Measurements from ENCODE around the gene STK39.
"Not testable (repeated sequence)": the region's sequence is repeated elsewhere in the genome, so short reads cannot be mapped to it uniquely, and the experiment has no call there.

The STK39 gene

GRCh38 chr2:168050377-168050776 lies 197.0 kb downstream of the STK39 start:
- Histone ChIP-seq H3K9ac (ENCODE audit: insufficient read length, low read depth) (no peak overlapping the region), H3K4me1 (ENCODE audit: insufficient read depth, insufficient read length) (no peaks in the 10 kb centered on the region), H3K4me3 (ENCODE audit: insufficient read length, low read depth) (no peak overlapping the region), H3K36me3 (ENCODE audit: insufficient read depth, insufficient read length, low read length) (no peaks in the 10 kb centered on the region), H3K9me3 (ENCODE audit: insufficient read depth, low read length) (no peaks in the 10 kb centered on the region), H3K27me3 (ENCODE audit: insufficient read depth, insufficient read length) (no peaks in the 10 kb centered on the region)
- TF ChIP-seq YY1 (IDR thresholded peaks at IDR 0.05; ENCODE audit: insufficient read depth, insufficient read length), result no peak
- TF ChIP-seq SUZ12 (IDR thresholded peaks at IDR 0.05; ENCODE audit: extremely low read depth, insufficient read depth, insufficient read length), result no peak
- no peak for TF ChIP-seq ZNF274 (IDR thresholded peaks at IDR 0.05; ENCODE audit: low read depth, low read length)
- DNase-seq (ENCODE audit: low read depth, low spot score), result no peak

- no peaks in the 10 kb centered on the region for H3K4me1 ChIP-seq (ENCODE audit: insufficient read depth, insufficient read length)
- no peaks in the 10 kb centered on the region for H3K27me3 ChIP-seq (ENCODE audit: insufficient read depth, insufficient read length)
- TF ChIP-seq YY1 (IDR thresholded peaks at IDR 0.05; ENCODE audit: insufficient read depth, insufficient read length) (no peak), SUZ12 (IDR thresholded peaks at IDR 0.05; ENCODE audit: extremely low read depth, insufficient read depth, insufficient read length) (no peak), ZNF274 (IDR thresholded peaks at IDR 0.05; ENCODE audit: low read depth, low read length) (no peak)
- DNase-seq (ENCODE audit: low read depth, low spot score), result no peak
- H3K9ac ChIP-seq (ENCODE audit: insufficient read length, low read depth), result no peak overlapping the region
- no peaks in the 10 kb centered on the region for H3K36me3 ChIP-seq (ENCODE audit: insufficient read depth, insufficient read length, low read length)
- no peaks in the 10 kb centered on the region for H3K9me3 ChIP-seq (ENCODE audit: insufficient read depth, low read length)
- no peak overlapping the region for H3K4me3 ChIP-seq (ENCODE audit: insufficient read length, low read depth)
These were observed 197.8 kb downstream of the STK39 start for GRCh38 chr2:168049609-168050008.

GRCh38 chr2:168047091-168047690 lies 200.2 kb downstream of the STK39 start:
- Histone ChIP-seq H3K36me3 (ENCODE audit: insufficient read depth, insufficient read length, low read length) (no peaks in the 10 kb centered on the region), H3K27me3 (ENCODE audit: insufficient read depth, insufficient read length) (no peaks in the 10 kb centered on the region), H3K9me3 (ENCODE audit: insufficient read depth, low read length) (no peaks in the 10 kb centered on the region), H3K4me1 (ENCODE audit: insufficient read depth, insufficient read length) (no peaks in the 10 kb centered on the region), H3K4me3 (ENCODE audit: insufficient read length, low read depth) (no peak overlapping the region), H3K9ac (ENCODE audit: insufficient read length, low read depth) (no peak overlapping the region)
- DNase-seq (ENCODE audit: low read depth, low spot score), result no peak
- TF ChIP-seq ZNF274 (IDR thresholded peaks at IDR 0.05; ENCODE audit: low read depth, low read length) (no peak), YY1 (IDR thresholded peaks at IDR 0.05; ENCODE audit: insufficient read depth, insufficient read length) (no peak), SUZ12 (IDR thresholded peaks at IDR 0.05; ENCODE audit: extremely low read depth, insufficient read depth, insufficient read length) (no peak)

- no peak for DNase-seq (ENCODE audit: low read depth, low spot score)
- Histone ChIP-seq H3K9me3 (ENCODE audit: insufficient read depth, low read length) (no peaks in the 10 kb centered on the region), H3K4me1 (ENCODE audit: insufficient read depth, insufficient read length) (no peaks in the 10 kb centered on the region), H3K9ac (ENCODE audit: insufficient read length, low read depth) (no peak overlapping the region), H3K27me3 (ENCODE audit: insufficient read depth, insufficient read length) (no peaks in the 10 kb centered on the region), H3K36me3 (ENCODE audit: insufficient read depth, insufficient read length, low read length) (no peaks in the 10 kb centered on the region), H3K4me3 (ENCODE audit: insufficient read length, low read depth) (no peak overlapping the region)
- no peak for TF ChIP-seq SUZ12 (IDR thresholded peaks at IDR 0.05; ENCODE audit: extremely low read depth, insufficient read depth, insufficient read length)
- TF ChIP-seq YY1 (IDR thresholded peaks at IDR 0.05; ENCODE audit: insufficient read depth, insufficient read length), result no peak
- no peak for TF ChIP-seq ZNF274 (IDR thresholded peaks at IDR 0.05; ENCODE audit: low read depth, low read length)
These were observed 202.8 kb downstream of the STK39 start for GRCh38 chr2:168044579-168044978.

GRCh38 chr2:168044176-168044575 lies 203.2 kb downstream of the STK39 start:
- no peaks in the 10 kb centered on the region for H3K27me3 ChIP-seq (ENCODE audit: insufficient read depth, insufficient read length)
- H3K9me3 ChIP-seq (ENCODE audit: insufficient read depth, low read length), result no peaks in the 10 kb centered on the region
- no peaks in the 10 kb centered on the region for H3K4me1 ChIP-seq (ENCODE audit: insufficient read depth, insufficient read length)
- no peak for DNase-seq (ENCODE audit: low read depth, low spot score)
- no peak for TF ChIP-seq ZNF274 (IDR thresholded peaks at IDR 0.05; ENCODE audit: low read depth, low read length)
- no peak for TF ChIP-seq SUZ12 (IDR thresholded peaks at IDR 0.05; ENCODE audit: extremely low read depth, insufficient read depth, insufficient read length)
- no peak for TF ChIP-seq YY1 (IDR thresholded peaks at IDR 0.05; ENCODE audit: insufficient read depth, insufficient read length)
- no peak overlapping the region for H3K4me3 ChIP-seq (ENCODE audit: insufficient read length, low read depth)
- no peak overlapping the region for H3K9ac ChIP-seq (ENCODE audit: insufficient read length, low read depth)
- no peaks in the 10 kb centered on the region for H3K36me3 ChIP-seq (ENCODE audit: insufficient read depth, insufficient read length, low read length)

- H3K27me3 ChIP-seq (ENCODE audit: insufficient read depth, insufficient read length); H3K9me3 ChIP-seq (ENCODE audit: insufficient read depth, low read length); DNase-seq (ENCODE audit: low read depth, low spot score); H3K4me3 ChIP-seq (ENCODE audit: insufficient read length, low read depth); H3K36me3 ChIP-seq (ENCODE audit: insufficient read depth, insufficient read length, low read length); H3K4me1 ChIP-seq (ENCODE audit: insufficient read depth, insufficient read length); H3K9ac ChIP-seq (ENCODE audit: insufficient read length, low read depth): not testable (repeated sequence)
These were observed 205.1 kb downstream of the STK39 start for GRCh38 chr2:168042127-168042824.

- no peak for DNase-seq (ENCODE audit: low read depth, low spot score)
- Histone ChIP-seq H3K27me3 (ENCODE audit: insufficient read depth, insufficient read length) (no peaks in the 10 kb centered on the region), H3K36me3 (ENCODE audit: insufficient read depth, insufficient read length, low read length) (no peaks in the 10 kb centered on the region), H3K4me1 (ENCODE audit: insufficient read depth, insufficient read length) (no peaks in the 10 kb centered on the region), H3K9me3 (ENCODE audit: insufficient read depth, low read length) (no peaks in the 10 kb centered on the region), H3K4me3 (ENCODE audit: insufficient read length, low read depth) (no peak overlapping the region), H3K9ac (ENCODE audit: insufficient read length, low read depth) (no peak overlapping the region)
- TF ChIP-seq ZNF274 (IDR thresholded peaks at IDR 0.05; ENCODE audit: low read depth, low read length) (no peak), SUZ12 (IDR thresholded peaks at IDR 0.05; ENCODE audit: extremely low read depth, insufficient read depth, insufficient read length) (no peak), YY1 (IDR thresholded peaks at IDR 0.05; ENCODE audit: insufficient read depth, insufficient read length) (no peak)
These were observed 207.5 kb downstream of the STK39 start for GRCh38 chr2:168039881-168040280.
